Activated CD4-positive, alpha-beta T cell treated with anti-CD3 and anti-CD28 coated beads for 48 hours (primary cell): ENCODE results near the gene PTGS1.
"Not testable (repeated sequence)": the region's sequence is repeated elsewhere in the genome, so short reads cannot be mapped to it uniquely, and the experiment has no call there.

Source experiments
- DNase-seq: peaks from one replicate; pipeline ENCODE4 v3.0.0-alpha.2; 2020

PTGS1 gene

DNA sequence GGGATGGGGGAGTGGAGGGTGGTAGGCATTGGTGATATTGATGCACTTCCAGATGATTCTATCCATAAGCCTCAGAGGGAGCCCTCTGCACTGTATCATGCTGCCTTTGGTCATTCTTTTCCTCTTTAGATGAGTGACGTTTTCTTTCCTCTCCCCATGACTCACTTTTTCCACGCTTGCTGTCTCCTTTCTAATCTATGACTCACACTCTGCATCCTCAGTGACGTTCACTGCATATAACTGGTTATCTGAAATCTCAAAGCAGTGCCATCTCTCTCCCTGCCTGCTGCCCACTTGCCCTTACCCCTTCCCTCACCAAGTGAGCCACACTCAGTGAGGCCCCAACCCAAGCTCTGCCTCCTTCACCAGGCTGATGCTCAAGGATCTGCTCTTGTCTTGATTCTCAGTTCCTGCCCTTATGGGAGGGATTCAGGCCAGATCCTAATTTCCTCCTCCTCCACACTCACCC lies 31.6 kb downstream of the PTGS1 start:
- DNase-seq: peak; percentile 67

DNA sequence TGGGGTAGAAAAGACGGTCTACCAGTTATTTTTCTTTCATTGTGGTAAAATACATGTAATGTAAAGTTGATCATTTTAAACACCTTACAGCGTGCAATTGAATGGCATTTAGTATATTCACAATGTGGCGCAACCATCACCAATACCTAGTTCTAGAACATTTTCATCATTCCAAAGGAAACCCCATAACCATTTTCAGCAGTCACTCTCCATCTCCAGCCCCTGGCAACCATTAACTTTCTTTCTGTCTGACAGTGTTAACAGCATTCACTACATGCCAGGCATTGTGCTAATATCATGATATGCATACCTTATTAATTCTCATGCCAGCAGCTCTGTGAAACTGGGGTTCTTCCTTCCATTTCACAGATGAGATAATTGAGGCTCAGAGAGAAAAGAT lies 32.0 kb downstream of the PTGS1 start:
- no peak for DNase-seq

DNA sequence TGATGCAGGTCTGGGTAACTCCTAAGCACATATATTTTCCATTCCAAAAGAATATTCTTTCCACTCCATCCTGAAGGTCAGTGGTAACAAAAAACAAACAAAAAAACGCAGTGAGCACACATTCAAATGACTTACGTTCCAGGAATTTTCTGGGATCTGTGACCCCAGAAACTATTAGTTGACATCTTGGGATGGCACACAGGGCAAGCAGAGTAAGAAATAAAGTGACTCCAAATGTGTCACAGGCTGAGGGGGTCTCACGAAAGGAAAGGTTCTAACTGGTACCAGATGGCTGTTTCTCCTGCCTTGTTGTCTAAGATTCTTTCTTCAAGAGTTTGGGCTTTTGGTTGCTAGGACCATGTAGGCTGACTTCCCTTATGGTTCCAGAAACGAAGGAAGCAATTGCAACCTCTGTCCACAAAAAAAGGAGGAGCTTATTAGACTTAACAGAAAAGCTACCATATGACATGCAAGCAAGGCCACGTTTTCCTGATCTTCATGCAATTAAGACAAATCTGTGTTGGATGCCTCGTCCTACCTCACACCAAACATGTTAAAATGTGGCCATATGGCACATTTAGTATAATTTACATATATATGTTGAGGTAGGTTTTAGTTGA lies 32.7 kb downstream of the PTGS1 start:
- no peak for DNase-seq

DNA sequence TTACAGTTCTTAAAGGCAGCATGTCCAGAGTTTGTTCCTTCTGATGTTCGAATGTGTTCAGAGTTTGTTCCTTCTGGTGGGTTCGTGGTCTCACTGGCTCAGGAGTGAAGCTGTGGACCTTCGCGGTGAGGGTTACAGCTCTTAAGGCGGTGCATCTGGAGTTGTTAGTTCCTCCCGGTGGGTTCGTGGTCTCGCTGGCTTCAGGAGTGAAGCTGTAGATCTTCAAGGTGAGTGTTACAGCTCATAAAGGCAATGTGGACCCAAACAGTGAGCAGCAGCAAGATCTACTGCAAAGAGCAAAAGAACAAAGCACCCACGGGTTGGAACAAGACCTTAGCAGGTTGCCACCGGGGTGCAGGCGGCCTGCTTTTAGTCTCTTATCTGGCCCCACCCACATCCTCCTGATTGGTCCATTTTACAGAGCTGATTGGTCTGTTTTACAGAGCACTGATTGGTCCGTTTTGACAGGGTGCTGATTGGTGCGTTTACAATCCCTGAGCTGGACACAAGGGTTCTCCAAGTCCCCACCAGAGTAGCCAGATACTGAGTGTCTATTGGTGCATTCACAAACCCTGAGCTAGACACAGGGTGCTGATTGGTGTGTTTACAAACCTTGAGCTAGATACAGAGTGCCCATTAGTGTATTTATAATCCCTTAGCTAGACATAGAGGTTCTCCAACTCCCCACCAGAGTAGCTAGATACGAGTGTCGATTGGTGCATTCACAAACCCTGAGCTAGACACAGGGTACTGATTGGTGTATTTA lies 34.7 kb downstream of the PTGS1 start:
- DNase-seq: not testable (repeated sequence)

DNA sequence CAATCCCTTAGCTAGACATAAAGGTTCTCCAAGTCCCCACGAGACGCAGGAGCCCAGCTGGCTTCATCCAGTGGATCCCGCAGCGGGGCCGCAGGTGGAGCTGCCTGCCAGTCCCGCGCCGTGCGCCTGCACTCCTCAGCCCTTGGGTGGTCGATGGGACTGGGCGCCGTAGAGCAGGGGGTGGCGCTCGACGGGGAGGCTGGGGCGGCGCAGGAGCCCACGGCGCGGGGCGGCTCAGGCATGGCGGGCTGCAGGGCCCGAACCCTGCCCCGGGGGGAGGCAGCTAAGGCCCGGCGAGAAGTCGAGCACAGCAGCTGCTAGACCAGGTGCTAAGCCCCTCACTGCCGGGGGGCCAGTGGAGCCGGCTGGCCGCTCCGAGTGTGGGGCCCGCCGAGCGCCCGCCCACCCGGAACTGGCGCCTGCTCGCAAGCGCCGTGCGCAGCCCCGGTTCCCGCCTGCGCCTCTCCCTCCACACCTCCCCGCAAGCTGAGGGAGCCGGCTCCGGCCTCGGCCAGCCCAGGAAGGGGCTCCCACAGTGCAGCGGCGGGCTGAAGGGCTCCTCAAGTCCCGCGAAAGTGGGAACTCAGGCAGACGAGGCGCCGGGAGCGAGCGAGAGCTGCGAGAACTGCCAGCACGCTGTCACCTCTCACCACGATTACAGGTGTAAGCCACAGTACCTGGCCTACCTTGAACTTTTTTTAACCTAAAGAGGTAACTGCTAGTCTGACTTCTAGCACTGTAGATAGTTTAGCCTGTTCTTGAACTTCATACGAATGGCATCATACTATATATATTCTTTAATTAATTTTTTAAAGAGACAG lies 35.5 kb downstream of the PTGS1 start:
- DNase-seq: no peak

DNA sequence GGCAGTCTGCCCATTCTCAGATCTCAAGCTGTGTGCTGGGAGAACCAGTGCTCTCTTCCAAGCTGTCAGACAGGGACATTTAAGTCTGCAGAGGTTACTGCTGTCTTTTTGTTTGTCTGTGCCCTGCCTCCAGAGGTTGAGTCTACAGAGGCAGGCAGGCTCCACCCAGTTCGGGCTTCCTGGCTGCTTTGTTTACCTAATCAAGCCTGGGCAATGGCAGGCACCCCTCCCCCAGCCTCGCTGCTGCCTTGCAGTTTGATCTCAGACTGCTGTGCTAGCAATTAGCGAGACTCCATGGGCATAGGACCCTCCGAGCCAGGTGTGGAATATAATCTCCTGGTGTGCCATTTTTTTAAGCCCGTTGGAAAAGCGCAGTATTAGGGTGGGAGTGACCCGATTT lies 43.3 kb downstream of the PTGS1 start:
- not testable (repeated sequence) for DNase-seq

DNA sequence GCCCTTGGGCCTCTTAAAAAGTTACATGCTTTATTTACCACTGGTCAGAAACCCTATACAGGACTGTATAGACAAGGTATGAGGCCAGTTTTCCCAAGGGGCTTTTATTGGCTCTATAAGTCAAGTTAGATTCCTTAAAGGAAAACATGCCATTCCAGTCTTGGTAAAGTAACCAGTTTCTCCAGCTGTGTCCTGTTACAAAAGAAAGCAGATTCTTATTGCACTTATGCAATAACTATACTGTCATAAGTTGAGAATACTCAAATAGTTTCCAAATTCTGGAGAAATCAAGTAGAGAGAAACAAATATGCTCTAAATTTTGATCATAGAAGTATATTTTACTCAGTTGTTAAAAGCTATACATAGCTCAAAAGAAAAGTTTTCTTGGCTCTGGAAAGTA lies 47.2 kb downstream of the PTGS1 start:
- DNase-seq: no peak

DNA sequence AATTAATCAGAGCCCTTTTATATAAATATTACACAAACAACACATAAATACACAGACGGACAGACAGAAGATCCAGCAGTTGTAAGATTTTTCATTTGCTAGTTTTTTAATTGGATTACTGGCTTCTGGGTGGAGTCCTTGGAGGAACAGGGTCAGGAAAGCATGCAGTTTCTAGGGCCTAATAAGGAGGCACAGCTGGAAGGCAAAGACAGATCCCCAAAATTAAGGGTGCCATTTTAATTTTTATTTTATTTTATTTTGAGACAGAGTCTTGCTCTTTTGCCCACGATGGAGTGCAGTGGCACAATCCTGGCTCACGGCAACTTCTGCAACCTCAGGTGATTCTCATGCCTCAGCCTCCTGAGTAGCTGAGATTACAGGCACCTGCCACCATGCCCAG lies 49.5 kb downstream of the PTGS1 start:
- DNase-seq: no peak

DNA sequence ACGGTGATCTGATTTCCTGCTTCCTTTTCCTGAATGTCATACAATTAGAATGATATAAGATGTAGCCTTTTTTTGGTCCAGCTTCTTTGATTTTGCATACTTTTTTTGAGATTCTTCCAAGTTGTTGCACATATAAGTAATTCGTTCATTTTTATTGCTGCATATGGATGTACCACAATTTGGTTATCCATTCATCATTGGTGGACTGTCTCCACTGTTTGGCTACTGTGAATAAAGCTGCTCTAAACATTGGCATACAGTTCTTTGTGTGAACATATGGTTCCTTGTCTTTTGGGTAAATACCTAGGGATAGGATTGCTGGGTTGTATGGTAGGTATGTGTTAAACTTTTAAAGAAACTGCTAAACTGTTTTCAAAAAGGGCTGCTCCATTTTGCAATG lies 54.3 kb downstream of the PTGS1 start:
- no peak for DNase-seq

DNA sequence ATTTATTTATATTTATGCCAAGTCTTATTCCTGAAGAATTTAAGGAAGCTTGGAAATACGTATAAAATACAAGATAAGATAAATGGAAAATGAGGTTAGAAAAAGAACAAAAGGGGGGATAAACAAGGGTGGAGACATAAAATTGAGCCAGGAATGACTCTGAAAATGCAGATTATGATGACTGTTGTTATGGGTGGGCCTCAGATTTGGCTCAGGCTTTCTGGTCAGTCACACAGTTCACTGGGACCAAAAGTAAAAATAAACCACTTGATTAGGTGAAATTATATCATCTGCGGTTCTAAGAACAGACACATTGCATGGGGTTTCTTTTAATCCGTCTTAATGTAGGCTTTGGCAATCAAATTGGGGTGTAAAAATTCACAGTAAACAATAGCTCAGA lies 55.9 kb downstream of the PTGS1 start:
- no peak for DNase-seq

DNA sequence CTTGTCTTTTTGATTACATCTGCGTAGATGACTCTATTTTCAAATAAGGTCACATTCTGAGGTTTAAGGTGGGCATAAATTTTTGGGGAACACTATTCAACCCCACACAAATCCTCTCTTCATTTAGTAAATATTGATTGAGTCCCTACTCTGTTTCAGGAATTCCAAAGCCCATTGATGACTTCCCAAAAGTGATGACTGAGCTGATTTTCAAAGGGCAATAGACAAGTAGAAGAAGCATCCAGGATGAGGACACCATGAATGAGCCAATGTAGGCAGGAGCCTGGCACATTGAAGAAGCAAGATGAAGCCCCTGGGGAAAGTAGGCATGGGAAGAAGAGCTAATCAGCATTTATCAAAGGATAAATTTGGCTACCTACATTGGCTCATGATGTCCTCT lies 71.7 kb downstream of the PTGS1 start:
- DNase-seq: no peak

DNA sequence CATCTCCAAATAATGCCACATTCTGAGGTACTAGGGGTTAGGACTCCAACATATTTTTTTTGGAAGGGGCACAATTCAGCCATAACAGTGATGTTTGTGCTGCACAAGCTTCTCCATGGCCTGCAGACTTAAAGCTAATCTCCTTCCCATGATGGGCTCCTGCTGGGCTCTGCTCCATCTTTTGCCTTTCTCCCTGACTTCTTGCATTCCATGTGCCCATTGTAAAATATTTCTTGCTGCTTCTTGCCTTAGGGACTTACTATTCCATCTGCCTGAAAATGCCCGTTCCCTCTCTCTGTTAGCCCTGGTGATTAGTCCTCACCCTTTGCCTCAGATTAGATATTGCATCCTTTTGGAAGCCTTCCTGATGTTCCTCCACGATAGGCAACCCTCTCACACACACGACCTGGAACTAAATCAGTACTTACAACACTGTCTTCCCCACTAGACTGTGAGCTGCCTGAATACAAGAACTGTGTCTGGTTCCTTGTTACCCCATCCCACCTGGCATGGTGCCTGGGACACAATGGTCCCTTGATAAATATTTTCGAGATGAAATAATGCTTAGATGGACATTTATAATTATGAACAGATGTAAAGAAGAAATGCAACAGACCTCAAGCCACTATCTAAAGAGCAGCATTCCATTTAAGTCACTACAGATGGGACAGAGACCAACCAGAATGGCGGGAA lies 73.4 kb downstream of the PTGS1 start:
- DNase-seq: no peak
